Choroid plexus epithelial cell (primary cell): Measurements from ENCODE around the gene WDR35.

Source experiments
- DNase-seq: peaks from one replicate; pipeline ENCODE4 v3.0.0-alpha.2; 2010; ENCODE audit warnings: low read depth
- H3K4me3 ChIP-seq: 2 replicates; pipeline ENCODE4 v1.5.1; 2011; ENCODE audit warnings: low read depth, mild to moderate bottlenecking, control low read depth, low read length, moderate library complexity
- CTCF ChIP-seq: conservative IDR thresholded peaks from 2 replicates; pipeline ENCODE4 v1.5.1; 2011; ENCODE audit warnings: low read depth, mild to moderate bottlenecking, control low read depth, inconsistent platforms, low read length, moderate library complexity

WDR35 gene

DNA sequence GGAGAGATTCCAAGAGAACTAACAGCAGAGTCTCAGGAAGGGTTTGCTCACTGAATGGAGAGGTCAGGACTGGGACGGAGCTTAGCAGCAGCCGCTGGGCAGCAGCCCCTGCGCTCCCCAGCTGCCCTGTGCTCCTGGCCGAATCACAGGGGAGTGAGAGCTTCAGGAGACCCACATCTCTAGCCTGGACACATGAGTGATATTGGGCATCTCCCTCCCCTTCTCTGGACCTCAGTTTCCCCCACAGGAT is 22.1 kb upstream of the WDR35 start:
- H3K4me3 ChIP-seq: peak overlapping the region; percentile 63
- DNase-seq: no peak
- TF ChIP-seq CTCF: no peak

- H3K4me3 ChIP-seq: peak overlapping the region; percentile 63
- DNase-seq: no peak
- no peak for TF ChIP-seq CTCF
Measured at GRCh38 chr2:20011276-20012031, 21.5 kb upstream of the WDR35 start.

DNA sequence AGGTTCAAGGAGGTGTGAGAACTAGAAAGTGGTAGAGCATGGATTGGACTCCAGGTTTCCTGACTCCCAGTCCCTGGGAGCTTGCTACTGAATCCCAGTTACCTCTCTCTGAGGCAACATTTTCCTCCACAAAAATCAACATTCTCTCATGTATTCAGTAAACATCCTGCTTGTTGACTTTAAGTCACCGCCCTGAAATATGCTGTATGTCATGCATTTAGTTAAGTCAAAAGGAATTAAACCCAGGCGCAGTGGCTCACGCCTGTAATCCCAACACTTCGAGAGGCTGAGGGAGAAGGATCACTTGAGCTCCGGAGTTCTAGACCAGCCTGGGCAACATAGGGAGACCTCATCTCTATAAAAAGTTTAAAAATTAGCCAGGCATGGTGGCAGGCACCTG is 18.8 kb upstream of the WDR35 start:
- TF ChIP-seq CTCF: no peak
- no peak for DNase-seq
- no peak overlapping the region for H3K4me3 ChIP-seq

- no peak overlapping the region for H3K4me3 ChIP-seq
- DNase-seq: no peak
- TF ChIP-seq CTCF: no peak
Measured at GRCh38 chr2:20005891-20006470, 16.1 kb upstream of the WDR35 start.

- H3K4me3 ChIP-seq: no peak overlapping the region
- DNase-seq: no peak
- TF ChIP-seq CTCF: no peak
Measured at GRCh38 chr2:20005067-20005627, 15.2 kb upstream of the WDR35 start.

DNA sequence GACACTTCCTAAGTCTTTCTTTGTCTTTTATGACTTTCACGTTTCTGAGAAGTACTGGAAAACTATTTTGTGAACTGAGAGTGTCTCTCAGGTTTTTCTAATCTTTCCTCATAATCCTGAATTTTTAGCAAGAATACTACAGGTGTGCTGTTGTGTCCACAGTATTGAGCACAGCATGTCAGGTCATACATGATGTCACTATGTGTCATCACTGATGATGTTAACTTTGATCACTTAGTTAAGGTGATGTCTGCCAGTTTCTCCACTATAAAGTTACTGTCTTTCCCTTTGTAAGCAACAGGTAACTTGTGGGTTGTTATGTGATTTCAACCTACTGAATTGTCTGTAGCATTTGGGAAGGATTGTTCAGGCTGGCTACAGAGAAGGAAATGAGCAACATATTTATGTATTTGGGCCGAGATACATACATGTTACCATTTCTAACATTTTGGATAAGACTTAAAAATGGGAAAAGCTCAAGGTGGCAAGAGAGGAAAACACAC is 11.5 kb upstream of the WDR35 start:
- no peak for DNase-seq
- no peak overlapping the region for H3K4me3 ChIP-seq
- no peak for TF ChIP-seq CTCF

DNA sequence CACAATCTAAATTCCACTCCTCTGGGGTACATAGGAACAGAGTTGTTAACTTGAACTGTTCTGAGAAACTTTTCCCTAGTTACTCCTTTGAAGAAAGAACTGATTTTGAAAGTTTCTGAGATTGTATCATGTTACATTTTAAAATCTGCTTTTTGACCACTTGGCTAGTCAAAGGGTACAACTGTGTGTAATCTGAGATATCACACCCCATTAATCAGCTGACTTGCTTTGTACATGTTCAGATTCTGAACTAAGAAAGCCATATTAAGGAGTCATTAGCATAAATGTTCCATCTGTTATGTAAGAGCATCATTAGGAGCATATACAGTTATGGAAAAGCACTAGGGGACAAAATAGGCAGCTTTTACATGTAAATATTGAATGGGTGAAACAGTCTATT is 3.8 kb upstream of the WDR35 start:
- no peak for TF ChIP-seq CTCF
- DNase-seq: no peak
- no peak overlapping the region for H3K4me3 ChIP-seq
